Epithelial cell of esophagus (primary cell): ENCODE data around the gene COG5.

ENCODE experiments used
- DNase-seq: peaks from one replicate; pipeline ENCODE4 v3.0.0; 2010; ENCODE audit warnings: low read depth
- H3K4me3 ChIP-seq: 2 replicates; pipeline ENCODE4 v1.5.1; 2011; ENCODE audit warnings: mild to moderate bottlenecking, low read length, control low read depth
- CTCF ChIP-seq: IDR thresholded peaks from 2 replicates; pipeline ENCODE4 v1.5.1; 2011; ENCODE audit warnings: low read depth, mild to moderate bottlenecking, low read length, control low read depth, inconsistent platforms; ENCODE audit not compliant: insufficient read depth; ENCODE audit errors: missing control alignments

The COG5 gene

DNA sequence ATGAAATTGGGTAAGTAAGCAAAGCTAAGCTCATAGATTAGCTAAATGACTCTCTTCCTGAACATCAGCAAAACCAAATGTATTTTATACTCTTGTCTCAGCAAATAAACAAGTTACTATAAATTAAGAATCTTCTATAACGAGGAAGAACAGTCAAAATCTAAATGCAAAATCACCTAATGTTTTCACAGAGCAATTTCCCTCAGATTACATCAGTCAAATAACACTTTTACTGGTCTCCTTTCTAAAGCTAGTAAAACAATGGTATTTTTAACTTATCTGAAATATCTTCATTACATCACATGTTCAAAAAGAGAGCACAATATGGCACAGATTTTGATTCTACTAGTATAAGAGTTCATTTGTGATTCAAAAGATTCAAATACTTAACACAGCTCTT, 110.3 kb downstream of the COG5 start:
- H3K4me3 ChIP-seq, result no peak overlapping the region
- no peak for TF ChIP-seq CTCF
- no peak for DNase-seq

- no peak overlapping the region for H3K4me3 ChIP-seq
- no peak for TF ChIP-seq CTCF
- DNase-seq, result no peak
Measured at GRCh38 chr7:107450970-107451369, 112.8 kb downstream of the COG5 start.

- no peak for TF ChIP-seq CTCF
- H3K4me3 ChIP-seq, result no peak overlapping the region
- DNase-seq, result peak; percentile 62
Measured at GRCh38 chr7:107446988-107447387, 116.7 kb downstream of the COG5 start.

DNA sequence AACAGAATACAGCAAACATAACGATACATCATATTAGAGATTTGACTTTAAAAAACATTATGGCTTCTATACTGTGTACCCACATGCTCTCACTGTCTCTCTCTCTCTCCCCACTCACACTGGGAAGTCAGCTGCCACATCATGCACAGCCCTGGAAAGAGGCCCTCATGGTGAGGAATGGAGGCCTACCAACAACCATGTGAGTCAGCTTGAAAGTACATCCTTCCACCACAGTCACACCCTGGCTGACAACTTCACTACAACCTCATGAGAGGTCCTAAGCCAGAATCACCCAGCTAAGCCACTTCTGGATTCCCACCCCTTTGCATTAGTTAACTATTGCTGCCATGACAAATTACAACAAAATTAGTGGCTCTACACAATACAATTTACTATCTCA, 117.2 kb downstream of the COG5 start:
- no peak for TF ChIP-seq CTCF
- peak; percentile 57 for DNase-seq
- no peak overlapping the region for H3K4me3 ChIP-seq

- TF ChIP-seq CTCF, result no peak
- no peak for DNase-seq
- no peak overlapping the region for H3K4me3 ChIP-seq
Measured at GRCh38 chr7:107442678-107443077, 121.0 kb downstream of the COG5 start.

GRCh38 chr7:107441581-107442422, 121.9 kb downstream of the COG5 start:
- DNase-seq, result no peak
- TF ChIP-seq CTCF, result no peak
- H3K4me3 ChIP-seq, result no peak overlapping the region

GRCh38 chr7:107439025-107439424, 124.7 kb downstream of the COG5 start:
- no peak for DNase-seq
- TF ChIP-seq CTCF, result no peak
- H3K4me3 ChIP-seq, result no peak overlapping the region
